T-helper 1 cell treated with Interleukin-12 subunit alpha and Interleukin-12 subunit beta and Interleukin-4 antibody, amounts not matched to agents 30 μg/mL and 1 μg/mL, for 36 hours (primary cell): Measurements from ENCODE around the gene MS4A18.

ENCODE experiments used
- H3K27ac Mint-ChIP-seq: one replicate; pipeline ENCODE4 v1.8.0; 2021; ENCODE audit warnings: mild to moderate bottlenecking, mixed read lengths
- H3K27me3 Mint-ChIP-seq: one replicate; pipeline ENCODE4 v1.8.0; 2021; ENCODE audit warnings: low read depth, mixed read lengths
- H3K36me3 Mint-ChIP-seq: one replicate; pipeline ENCODE4 v1.8.0; 2021; ENCODE audit warnings: low read depth, mixed read lengths
- H3K4me1 Mint-ChIP-seq: one replicate; pipeline ENCODE4 v1.8.0; 2021; ENCODE audit warnings: low read depth, mixed read lengths
- H3K4me3 Mint-ChIP-seq: one replicate; pipeline ENCODE4 v1.8.0; 2021; ENCODE audit warnings: mild to moderate bottlenecking, moderate library complexity, mixed read lengths
- H3K9me3 Mint-ChIP-seq: one replicate; pipeline ENCODE4 v1.8.0; 2021; ENCODE audit warnings: mixed read lengths

Gene MS4A18

GRCh38 chr11:60767388-60767811, 42.9 kb downstream of the MS4A18 start:
- H3K27me3 Mint-ChIP-seq: peaks cover 5% of the 10 kb centered on the region
- no peaks in the 10 kb centered on the region for H3K9me3 Mint-ChIP-seq

DNA sequence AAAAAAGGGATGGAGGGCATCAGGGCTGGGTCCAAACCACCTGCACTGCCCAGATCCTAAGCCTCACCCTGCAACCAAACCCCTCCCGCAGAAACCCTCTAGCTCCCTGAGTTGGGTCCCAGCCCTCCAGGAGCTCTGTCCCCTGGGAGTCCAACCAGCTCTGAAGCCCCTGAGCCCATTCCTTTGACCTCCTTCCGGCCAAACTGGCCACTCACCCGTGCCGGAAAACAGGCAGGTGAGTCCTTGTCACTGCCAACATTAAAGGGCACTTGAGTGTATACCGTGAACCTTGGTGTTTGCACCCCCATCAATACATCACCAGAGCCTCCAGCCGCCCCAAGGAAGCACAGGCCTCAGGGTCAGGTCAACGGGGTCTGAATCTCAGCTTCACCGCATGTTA, 43.7 kb downstream of the MS4A18 start:
- Mint-ChIP-seq H3K27ac (no peak overlapping the region), H3K27me3 (peaks cover 5% of the 10 kb centered on the region), H3K36me3 (no peaks in the 10 kb centered on the region), H3K4me1 (no peaks in the 10 kb centered on the region), H3K9me3 (no peaks in the 10 kb centered on the region), H3K4me3 (no peak overlapping the region)

More at GRCh38 chr11:60767388-60767811, 42.9 kb downstream of the MS4A18 start:
- no peaks in the 10 kb centered on the region for H3K4me1 Mint-ChIP-seq
- H3K27ac Mint-ChIP-seq: no peak overlapping the region
- no peaks in the 10 kb centered on the region for H3K36me3 Mint-ChIP-seq
- no peak overlapping the region for H3K4me3 Mint-ChIP-seq

- no peaks in the 10 kb centered on the region for H3K4me1 Mint-ChIP-seq
- H3K36me3 Mint-ChIP-seq: no peaks in the 10 kb centered on the region
- peaks cover 5% of the 10 kb centered on the region for H3K27me3 Mint-ChIP-seq
- no peak overlapping the region for H3K27ac Mint-ChIP-seq
- no peak overlapping the region for H3K4me3 Mint-ChIP-seq
- H3K9me3 Mint-ChIP-seq: no peaks in the 10 kb centered on the region
Measured at GRCh38 chr11:60769273-60769672, 44.8 kb downstream of the MS4A18 start.

DNA sequence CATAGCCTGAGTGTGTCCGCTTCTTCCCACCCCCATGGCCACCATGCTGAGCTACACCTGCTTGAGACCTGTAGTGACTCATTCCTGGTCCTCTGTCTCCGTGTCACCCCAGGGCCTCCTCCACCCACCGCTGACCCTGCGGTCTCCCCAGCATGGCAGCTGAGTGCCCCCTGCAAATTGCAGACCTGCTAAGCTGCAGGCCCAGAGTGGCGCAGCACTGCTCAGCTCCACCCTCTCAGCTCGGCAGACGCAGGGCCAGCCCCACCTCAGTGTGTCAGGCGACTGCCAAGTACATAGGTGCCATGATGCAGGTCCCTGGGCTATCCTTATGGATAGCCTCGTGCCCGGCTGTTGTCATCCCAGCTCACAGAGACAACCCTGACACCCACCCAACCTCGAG, 45.3 kb downstream of the MS4A18 start:
- H3K36me3 Mint-ChIP-seq: no peaks in the 10 kb centered on the region
- no peaks in the 10 kb centered on the region for H3K4me1 Mint-ChIP-seq
- H3K27ac Mint-ChIP-seq: no peak overlapping the region
- H3K4me3 Mint-ChIP-seq: no peak overlapping the region
- H3K27me3 Mint-ChIP-seq: peaks cover 5% of the 10 kb centered on the region
- H3K9me3 Mint-ChIP-seq: no peaks in the 10 kb centered on the region

- no peaks in the 10 kb centered on the region for H3K9me3 Mint-ChIP-seq
- no peak overlapping the region for H3K4me3 Mint-ChIP-seq
- H3K4me1 Mint-ChIP-seq: peaks cover 3% of the 10 kb centered on the region
- H3K36me3 Mint-ChIP-seq: no peaks in the 10 kb centered on the region
- H3K27ac Mint-ChIP-seq: no peak overlapping the region
- peaks cover 5% of the 10 kb centered on the region for H3K27me3 Mint-ChIP-seq
Measured at GRCh38 chr11:60771146-60771545, 46.6 kb downstream of the MS4A18 start.

GRCh38 chr11:60771879-60772525, 47.5 kb downstream of the MS4A18 start:
- Mint-ChIP-seq H3K4me3 (no peak overlapping the region), H3K27me3 (peaks cover 2% of the 10 kb centered on the region), H3K27ac (no peak overlapping the region)

DNA sequence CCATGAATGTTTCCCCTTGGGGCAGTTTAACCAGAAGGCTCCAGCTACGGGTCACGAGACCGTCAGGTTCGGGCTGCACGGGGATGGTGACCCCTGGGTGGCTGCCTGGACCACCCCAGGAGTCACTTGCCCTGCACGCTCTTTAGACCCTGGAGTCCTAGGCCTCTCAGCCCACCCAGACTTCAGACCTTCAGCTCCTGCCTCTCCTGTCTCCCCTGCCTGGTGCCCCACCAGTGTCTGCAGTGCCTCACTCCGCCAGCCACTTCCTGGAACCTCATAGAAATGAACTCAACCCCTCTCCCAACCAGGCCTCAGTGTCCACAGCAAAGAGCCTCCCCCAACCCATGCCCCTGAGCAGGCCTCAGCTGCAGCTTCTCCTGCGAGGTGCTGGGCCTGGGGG, 48.1 kb downstream of the MS4A18 start:
- Mint-ChIP-seq H3K4me1 (peaks cover 3% of the 10 kb centered on the region), H3K27me3 (peaks cover 6% of the 10 kb centered on the region), H3K4me3 (no peak overlapping the region), H3K36me3 (no peaks in the 10 kb centered on the region), H3K9me3 (no peaks in the 10 kb centered on the region), H3K27ac (no peak overlapping the region)

More at GRCh38 chr11:60771879-60772525, 47.5 kb downstream of the MS4A18 start:
- H3K36me3 Mint-ChIP-seq: no peaks in the 10 kb centered on the region
- H3K4me1 Mint-ChIP-seq: peaks cover 3% of the 10 kb centered on the region
- H3K9me3 Mint-ChIP-seq: no peaks in the 10 kb centered on the region

GRCh38 chr11:60774726-60775125, 50.2 kb downstream of the MS4A18 start:
- Mint-ChIP-seq H3K4me1 (peaks cover 3% of the 10 kb centered on the region), H3K4me3 (peak overlapping the region; percentile 25), H3K27ac (no peak overlapping the region), H3K9me3 (no peaks in the 10 kb centered on the region), H3K36me3 (no peaks in the 10 kb centered on the region), H3K27me3 (peaks cover 11% of the 10 kb centered on the region)

GRCh38 chr11:60775420-60775961, 51.0 kb downstream of the MS4A18 start:
- Mint-ChIP-seq H3K4me3 (no peak overlapping the region), H3K4me1 (peaks cover 3% of the 10 kb centered on the region), H3K27ac (no peak overlapping the region), H3K27me3 (peaks cover 11% of the 10 kb centered on the region), H3K9me3 (no peaks in the 10 kb centered on the region), H3K36me3 (no peaks in the 10 kb centered on the region)

DNA sequence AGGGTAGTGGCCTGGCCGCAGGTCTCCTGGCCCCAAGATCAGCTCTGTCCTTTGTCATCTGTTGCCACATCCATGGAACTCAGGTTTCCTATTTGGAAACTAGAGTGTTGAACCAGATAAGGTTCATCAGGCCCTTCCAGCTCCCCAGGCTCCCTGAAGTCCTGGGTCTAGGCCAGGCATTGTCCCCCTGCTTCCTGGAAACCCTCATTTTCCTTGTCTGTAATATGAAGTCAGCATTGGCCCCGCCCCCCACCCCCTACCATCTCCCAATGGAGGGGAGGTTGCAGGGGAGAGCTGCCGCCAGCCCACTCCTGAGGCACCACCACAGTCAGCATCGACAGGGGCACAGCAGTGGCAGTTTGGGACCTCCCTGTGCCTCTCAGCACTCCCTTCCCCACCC, 51.6 kb downstream of the MS4A18 start:
- no peak overlapping the region for H3K4me3 Mint-ChIP-seq
- H3K4me1 Mint-ChIP-seq: peaks cover 3% of the 10 kb centered on the region
- H3K27ac Mint-ChIP-seq: no peak overlapping the region
- H3K36me3 Mint-ChIP-seq: no peaks in the 10 kb centered on the region
- peaks cover 11% of the 10 kb centered on the region for H3K27me3 Mint-ChIP-seq
- H3K9me3 Mint-ChIP-seq: no peaks in the 10 kb centered on the region

DNA sequence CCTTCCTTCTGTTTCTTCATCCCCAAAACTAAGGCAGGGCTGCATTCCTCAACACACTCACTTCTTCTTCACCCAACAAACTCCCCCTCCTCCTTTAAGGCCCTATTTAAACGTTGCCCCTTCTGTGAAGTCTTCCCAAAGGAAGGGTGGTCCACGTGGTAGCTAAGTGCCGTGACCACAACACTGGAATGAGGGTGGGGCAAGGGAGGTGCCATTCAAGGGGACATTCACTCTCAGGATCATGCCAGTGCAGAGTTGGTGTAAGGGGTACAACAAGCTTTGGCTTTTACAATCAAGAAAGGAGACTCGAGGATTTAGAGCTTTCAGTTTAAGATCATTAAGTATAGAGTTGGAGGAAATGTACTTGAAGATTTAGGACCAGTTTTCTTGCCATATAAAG, 52.6 kb downstream of the MS4A18 start:
- H3K27me3 Mint-ChIP-seq: peaks cover 11% of the 10 kb centered on the region
- H3K36me3 Mint-ChIP-seq: no peaks in the 10 kb centered on the region
- H3K4me3 Mint-ChIP-seq: no peak overlapping the region

GRCh38 chr11:60777572-60777971, 53.1 kb downstream of the MS4A18 start:
- H3K4me3 Mint-ChIP-seq: no peak overlapping the region
- H3K27me3 Mint-ChIP-seq: peaks cover 11% of the 10 kb centered on the region
- H3K4me1 Mint-ChIP-seq: peaks cover 3% of the 10 kb centered on the region
- H3K9me3 Mint-ChIP-seq: no peaks in the 10 kb centered on the region
- no peaks in the 10 kb centered on the region for H3K36me3 Mint-ChIP-seq
- no peak overlapping the region for H3K27ac Mint-ChIP-seq

More for the DNA sequence above, 52.6 kb downstream of the MS4A18 start:
- H3K9me3 Mint-ChIP-seq: no peaks in the 10 kb centered on the region
- no peak overlapping the region for H3K27ac Mint-ChIP-seq
- H3K4me1 Mint-ChIP-seq: peaks cover 3% of the 10 kb centered on the region

DNA sequence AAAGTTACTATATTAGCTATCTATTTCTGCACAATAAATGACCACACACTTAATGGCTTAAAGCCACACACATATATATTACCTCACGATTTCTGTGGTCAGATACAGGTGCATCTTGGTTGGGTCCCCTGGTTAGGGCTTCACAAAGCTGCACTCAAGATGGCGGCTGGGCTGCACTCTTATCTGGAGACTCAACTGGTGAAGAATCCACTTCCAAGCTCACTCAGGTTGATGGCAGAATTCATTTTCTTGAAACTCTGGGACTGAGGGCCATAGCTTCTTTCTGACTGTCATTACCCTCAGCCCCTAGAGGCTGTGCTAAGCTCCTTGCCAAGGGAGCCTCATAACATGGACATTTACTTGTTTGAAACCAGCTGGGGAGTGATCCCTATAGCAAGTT, 55.5 kb downstream of the MS4A18 start:
- Mint-ChIP-seq H3K9me3 (no peaks in the 10 kb centered on the region), H3K27me3 (peaks cover 11% of the 10 kb centered on the region), H3K27ac (no peak overlapping the region), H3K36me3 (no peaks in the 10 kb centered on the region), H3K4me1 (peaks cover 3% of the 10 kb centered on the region), H3K4me3 (no peak overlapping the region)

DNA sequence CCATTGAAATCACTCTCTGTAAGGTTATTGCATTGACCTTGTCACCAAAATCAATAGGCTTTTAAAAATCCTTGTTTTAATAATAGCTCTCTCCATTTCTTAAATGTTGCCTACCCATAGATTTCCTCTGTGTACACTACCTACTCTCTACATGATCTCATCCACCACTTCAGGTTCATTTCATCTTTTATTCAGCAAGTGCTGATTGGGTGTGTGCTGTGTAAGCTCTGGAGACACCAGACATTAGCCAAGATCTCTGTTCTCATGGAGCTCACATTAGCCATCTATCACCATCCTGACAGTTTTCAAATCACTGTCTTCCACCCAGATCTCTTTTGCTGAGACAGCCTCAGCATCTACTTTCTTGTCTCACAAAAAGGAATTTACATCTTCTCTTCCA, 56.3 kb downstream of the MS4A18 start:
- Mint-ChIP-seq H3K36me3 (no peaks in the 10 kb centered on the region), H3K4me3 (no peak overlapping the region), H3K27ac (no peak overlapping the region), H3K9me3 (no peaks in the 10 kb centered on the region), H3K27me3 (peaks cover 11% of the 10 kb centered on the region), H3K4me1 (no peaks in the 10 kb centered on the region)

DNA sequence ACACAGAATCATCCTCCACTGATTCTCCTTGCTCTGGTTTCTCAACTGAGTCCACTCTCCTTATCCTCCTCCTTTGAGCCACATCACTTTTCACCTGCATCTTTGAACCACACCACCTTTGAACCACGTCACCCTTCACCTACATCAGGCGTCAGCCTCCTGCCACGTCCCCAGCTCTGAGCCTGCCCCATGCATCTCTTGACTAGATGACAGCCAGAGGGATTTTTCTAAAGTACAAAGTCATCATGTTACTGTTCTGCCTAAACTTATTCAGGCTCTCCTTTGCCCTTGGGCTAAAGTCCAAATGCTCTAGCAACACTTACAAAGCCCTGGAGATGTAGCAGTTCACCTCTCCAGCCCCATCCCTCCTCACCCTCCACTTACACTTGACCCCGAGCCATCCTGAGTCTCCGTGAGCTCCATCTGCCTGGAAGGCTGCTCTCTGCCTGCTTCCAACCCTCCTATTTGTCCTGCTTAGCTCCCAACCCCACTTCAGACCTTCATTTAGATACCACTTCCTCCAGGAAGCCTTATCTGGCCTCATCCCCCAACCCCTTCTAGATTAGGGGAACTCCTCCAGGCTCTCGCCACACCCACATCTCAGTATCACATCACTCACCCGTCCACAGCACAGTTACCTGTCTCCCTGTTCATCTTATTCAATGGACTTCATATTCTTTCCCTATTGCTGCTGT, 56.9 kb downstream of the MS4A18 start:
- Mint-ChIP-seq H3K36me3 (no peaks in the 10 kb centered on the region), H3K9me3 (no peaks in the 10 kb centered on the region), H3K4me1 (no peaks in the 10 kb centered on the region), H3K27me3 (peaks cover 11% of the 10 kb centered on the region), H3K27ac (no peak overlapping the region), H3K4me3 (no peak overlapping the region)
